H9 (cell line): Measurements from ENCODE around the gene NPB. TPM values are rescaled to one million over a fixed set of nuclear protein-coding genes. Genes with fewer than 3 reads are reported as not detected.

ENCODE experiments used
- DNase-seq: peaks from one replicate; pipeline ENCODE4 v3.0.0-alpha.2; 2017
- H2AFZ ChIP-seq: one replicate; pipeline ENCODE4 v1.6.1; 2013; ENCODE audit warnings: mild to moderate bottlenecking, low read length, control low read depth, moderate library complexity
- H2AK5ac ChIP-seq: 2 replicates; pipeline ENCODE4 v1.6.1; 2013; ENCODE audit warnings: low read length, control low read depth, mixed read lengths; ENCODE audit not compliant: insufficient read length
- H2BK120ac ChIP-seq: one replicate; pipeline ENCODE4 v1.6.1; 2013; ENCODE audit warnings: low read depth, mild to moderate bottlenecking, low read length, control low read depth, inconsistent platforms; ENCODE audit not compliant: poor library complexity, severe bottlenecking
- H2BK12ac ChIP-seq: 2 replicates; pipeline ENCODE4 v1.6.1; 2013; ENCODE audit warnings: low read length, control low read depth, mixed read lengths, low read depth; ENCODE audit not compliant: insufficient read length
- H2BK15ac ChIP-seq: 2 replicates; pipeline ENCODE4 v1.6.1; 2013; ENCODE audit warnings: low read depth, low read length, control low read depth
- H2BK20ac ChIP-seq: one replicate; pipeline ENCODE4 v1.6.1; 2013; ENCODE audit warnings: low read depth, mild to moderate bottlenecking, low read length, control low read depth, inconsistent platforms; ENCODE audit not compliant: poor library complexity, severe bottlenecking
- H2BK5ac ChIP-seq: 2 replicates; pipeline ENCODE4 v1.6.1; 2013; ENCODE audit warnings: low read length, control low read depth, mixed read lengths; ENCODE audit not compliant: insufficient read length
- H3K14ac ChIP-seq: 2 replicates; pipeline ENCODE4 v1.6.1; 2013; ENCODE audit warnings: low read length, control low read depth; ENCODE audit not compliant: insufficient read depth
- H3K18ac ChIP-seq: 2 replicates; pipeline ENCODE4 v1.6.1; 2013; ENCODE audit warnings: low read depth, mild to moderate bottlenecking, mixed read lengths, low read length, control low read depth; ENCODE audit not compliant: insufficient read length
- H3K23ac ChIP-seq: 2 replicates; pipeline ENCODE4 v1.6.1; 2013; ENCODE audit warnings: low read length, control low read depth, mixed read lengths, low read depth; ENCODE audit not compliant: insufficient read length
- H3K23me2 ChIP-seq: 2 replicates; pipeline ENCODE4 v1.6.1; 2013; ENCODE audit warnings: low read depth, mild to moderate bottlenecking, mixed read lengths, low read length, control low read depth; ENCODE audit not compliant: insufficient read length, poor library complexity, severe bottlenecking
- H3K27ac ChIP-seq: 2 replicates; pipeline ENCODE4 v1.5.1; 2013; ENCODE audit warnings: low read length, control low read depth, mixed read lengths, low read depth; ENCODE audit not compliant: insufficient read length
- H3K27me3 ChIP-seq: 2 replicates; pipeline ENCODE4 v1.6.1; 2013; ENCODE audit warnings: low read length, control low read depth, inconsistent platforms; ENCODE audit not compliant: insufficient read depth
- H3K4ac ChIP-seq: 2 replicates; pipeline ENCODE4 v1.6.1; 2013; ENCODE audit warnings: low read depth, mild to moderate bottlenecking, control low read depth, inconsistent platforms, low read length, moderate library complexity
- H3K4me1 ChIP-seq: 2 replicates; pipeline ENCODE4 v1.6.1; 2013; ENCODE audit warnings: low read length, control low read depth, inconsistent platforms; ENCODE audit not compliant: insufficient read depth
- H3K4me2 ChIP-seq: 2 replicates; pipeline ENCODE4 v1.6.1; 2013; ENCODE audit warnings: low read length, control low read depth, mixed read lengths; ENCODE audit not compliant: insufficient read length, insufficient read depth
- H3K56ac ChIP-seq: 2 replicates; pipeline ENCODE4 v1.6.1; 2013; ENCODE audit warnings: low read depth, mild to moderate bottlenecking, mixed read lengths, low read length, control low read depth; ENCODE audit not compliant: insufficient read length
- H3K79me1 ChIP-seq: 2 replicates; pipeline ENCODE4 v1.6.1; 2013; ENCODE audit warnings: low read depth, mild to moderate bottlenecking, moderate library complexity, low read length, control low read depth, inconsistent platforms; ENCODE audit not compliant: insufficient read depth, poor library complexity, severe bottlenecking
- H3K79me2 ChIP-seq: 2 replicates; pipeline ENCODE4 v1.6.1; 2013; ENCODE audit warnings: low read length, control low read depth, inconsistent platforms; ENCODE audit not compliant: insufficient read depth
- H3K9ac ChIP-seq: 2 replicates; pipeline ENCODE4 v1.6.1; 2013; ENCODE audit warnings: low read length, control low read depth, mixed read lengths; ENCODE audit not compliant: insufficient read length; ENCODE audit errors: extremely low read depth
- H3K9me3 ChIP-seq: one replicate; pipeline ENCODE4 v1.6.1; 2013; ENCODE audit warnings: low read depth, low read length, inconsistent platforms; ENCODE audit not compliant: control insufficient read depth
- H3T11ph ChIP-seq: one replicate; pipeline ENCODE4 v1.6.1; 2013; ENCODE audit warnings: mild to moderate bottlenecking, low read length, control low read depth, inconsistent platforms
- H4K20me1 ChIP-seq: one replicate; pipeline ENCODE4 v1.6.1; 2013; ENCODE audit not compliant: control insufficient read depth, insufficient read length, insufficient read depth
- H4K5ac ChIP-seq: 2 replicates; pipeline ENCODE4 v1.6.1; 2013; ENCODE audit warnings: low read depth, mild to moderate bottlenecking, mixed read lengths, low read length, control low read depth; ENCODE audit not compliant: insufficient read length
- H4K8ac ChIP-seq: replicated peaks from 2 replicates; pipeline ENCODE4 v1.6.1; 2013; ENCODE audit warnings: low read length, control low read depth, mixed read lengths, low read depth; ENCODE audit not compliant: insufficient read length
- H4K91ac ChIP-seq: 2 replicates; pipeline ENCODE4 v1.6.1; 2013; ENCODE audit warnings: low read depth, mild to moderate bottlenecking, moderate library complexity, mixed read lengths, low read length, control low read depth; ENCODE audit not compliant: insufficient read length
- H3K27ac Mint-ChIP-seq, 3 experiments: 2 replicates in 2 of 3; 3 replicates in 1 of 3; pipeline ENCODE4 v1.8.0; 2020 to 2021; ENCODE audit warnings: mixed read lengths in 3 of 3, mild to moderate bottlenecking in 1 of 3, moderate library complexity in 1 of 3
- H3K27me3 Mint-ChIP-seq: 2 replicates; pipeline ENCODE4 v1.8.0; 2021; ENCODE audit warnings: low read depth, mild to moderate bottlenecking, moderate library complexity, mixed read lengths
- H3K36me3 Mint-ChIP-seq, 3 experiments: 2 replicates in 2 of 3; 3 replicates in 1 of 3; pipeline ENCODE4 v1.8.0; 2020 to 2021; ENCODE audit warnings: low read depth in 3 of 3, mixed read lengths in 3 of 3; ENCODE audit not compliant: insufficient read depth in 1 of 3
- H3K4me1 Mint-ChIP-seq, 2 experiments: 2 replicates each; pipeline ENCODE4 v1.8.0; 2020; ENCODE audit warnings: mixed read lengths in 2 of 2
- H3K4me3 Mint-ChIP-seq, 2 experiments: 2 replicates in 1 of 2; 3 replicates in 1 of 2; pipeline ENCODE4 v1.8.0; 2020 to 2021; ENCODE audit warnings: mild to moderate bottlenecking in 2 of 2, mixed read lengths in 2 of 2, moderate library complexity in 1 of 2
- H3K9me3 Mint-ChIP-seq, 2 experiments: 2 replicates in 1 of 2; 3 replicates in 1 of 2; pipeline ENCODE4 v1.8.0; 2020; ENCODE audit warnings: mild to moderate bottlenecking in 2 of 2, mixed read lengths in 2 of 2, moderate library complexity in 1 of 2
- WGBS: extraction: QIAGEN DNeasy Blood & Tissue Kit; methylation state at CpG from one replicate; pipeline ENCODE4 v1.1.7; 2013; ENCODE audit warnings: missing lambda C conversion rate, low lambda C conversion rate, mixed read lengths; ENCODE audit not compliant: insufficient read length; ENCODE audit errors: extremely low coverage; 5-methylcytosine and 5-hydroxymethylcytosine counted together
- total RNA-seq: library from RNA; stranded (reverse); gene quantifications from 2 replicates; pipeline ENCODE4 v1.2.1, GENCODE V29; 2021
- TF ChIP-seq, protein P1 (sequence below): fragments of 200-600 bp; sonication (generic); conservative IDR thresholded peaks from 3 replicates; pipeline ENCODE4 v1.8.0; 2021; ENCODE audit warnings: antibody characterized with exemption, mild to moderate bottlenecking

The NPB gene
- total RNA-seq, 1 experiment from 2014 or later, result 2.1 TPM

DNA sequence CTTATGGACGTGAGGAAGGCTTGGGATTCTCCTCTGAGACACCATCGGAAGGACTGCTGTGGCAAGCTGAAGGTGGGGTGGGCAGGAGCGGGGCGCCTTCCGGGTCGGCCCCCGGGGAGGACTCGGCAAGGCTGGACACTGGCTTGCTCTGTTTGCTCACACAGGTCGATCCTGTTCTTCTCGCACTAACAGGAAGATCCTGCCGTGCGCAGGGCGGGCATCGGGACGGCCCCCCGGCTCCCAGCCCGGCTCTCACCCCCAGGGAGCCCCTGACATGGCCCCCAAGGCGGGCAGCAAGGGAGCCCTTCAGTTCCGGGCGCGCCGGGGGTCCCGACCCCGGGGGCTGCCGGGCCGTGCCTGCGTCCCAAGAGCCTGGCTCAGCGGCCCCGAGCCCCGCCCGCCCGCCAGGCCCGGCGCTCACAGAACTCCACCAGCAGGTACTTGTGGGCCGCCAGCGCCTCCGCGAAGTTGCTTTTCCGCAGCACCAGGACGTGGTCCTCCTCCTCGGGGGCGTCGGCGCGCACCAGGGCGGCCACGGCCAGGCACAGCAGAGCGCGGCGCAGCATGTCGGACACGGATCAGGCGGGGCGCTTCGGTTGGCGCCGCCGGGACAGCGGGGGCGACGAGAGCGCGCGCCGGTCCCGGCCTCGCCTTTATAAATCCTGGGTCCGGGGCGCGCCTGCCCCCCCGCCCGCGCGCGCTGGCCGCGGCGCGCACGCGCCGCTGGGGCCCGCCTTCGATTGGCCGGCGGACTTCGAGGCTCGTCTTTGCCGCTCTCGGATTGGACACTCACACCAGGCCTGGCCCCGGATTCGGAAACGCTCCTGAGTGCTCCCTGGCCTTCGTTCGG, 41.9 kb upstream of the NPB start, which contains the start of gene P4HB:
Gene P4HB, minus strand, starts transcription at position 630 of the 850 bp plus-strand sequence. Its CDS starts 64 bp downstream, at position 566.
- peaks cover 10% of the 10 kb centered on the region for H3K23me2 ChIP-seq
- no peak within 1 kb of the TSS for H2AFZ ChIP-seq
- Mint-ChIP-seq H3K27me3 (peaks cover 2% of the 10 kb centered on the region), H3K9me3 (peaks cover 0 to 3% of the 10 kb centered on the region in 2 experiments; a peak in 1 of 5 replicates), H3K27ac (peak within 1 kb of the TSS; percentile 96 to 98 (median 97)), H3K4me1 (peaks cover 9 to 20% of the 10 kb centered on the region in 2 experiments), H3K36me3 (peaks cover 20 to 56% (median 53%) of the 10 kb centered on the region in 3 experiments; a peak in 6 of 7 replicates), H3K4me3 (peak within 1 kb of the TSS; percentile 82 to 94)
- no peaks in the 10 kb centered on the region for H3K9me3 ChIP-seq
- H3T11ph ChIP-seq, result no peak within 1 kb of the TSS
- no peaks in the 10 kb centered on the region for H3K27me3 ChIP-seq
- peaks cover 3% of the 10 kb centered on the region; the same call in 1 of the 2 replicates for H3K4me1 ChIP-seq
- H4K91ac ChIP-seq, result no peak within 1 kb of the TSS
- H3K79me2 ChIP-seq, result peaks cover 20% of the 10 kb centered on the region; the same call in 1 of the 2 replicates
- TF ChIP-seq, protein P1, sequence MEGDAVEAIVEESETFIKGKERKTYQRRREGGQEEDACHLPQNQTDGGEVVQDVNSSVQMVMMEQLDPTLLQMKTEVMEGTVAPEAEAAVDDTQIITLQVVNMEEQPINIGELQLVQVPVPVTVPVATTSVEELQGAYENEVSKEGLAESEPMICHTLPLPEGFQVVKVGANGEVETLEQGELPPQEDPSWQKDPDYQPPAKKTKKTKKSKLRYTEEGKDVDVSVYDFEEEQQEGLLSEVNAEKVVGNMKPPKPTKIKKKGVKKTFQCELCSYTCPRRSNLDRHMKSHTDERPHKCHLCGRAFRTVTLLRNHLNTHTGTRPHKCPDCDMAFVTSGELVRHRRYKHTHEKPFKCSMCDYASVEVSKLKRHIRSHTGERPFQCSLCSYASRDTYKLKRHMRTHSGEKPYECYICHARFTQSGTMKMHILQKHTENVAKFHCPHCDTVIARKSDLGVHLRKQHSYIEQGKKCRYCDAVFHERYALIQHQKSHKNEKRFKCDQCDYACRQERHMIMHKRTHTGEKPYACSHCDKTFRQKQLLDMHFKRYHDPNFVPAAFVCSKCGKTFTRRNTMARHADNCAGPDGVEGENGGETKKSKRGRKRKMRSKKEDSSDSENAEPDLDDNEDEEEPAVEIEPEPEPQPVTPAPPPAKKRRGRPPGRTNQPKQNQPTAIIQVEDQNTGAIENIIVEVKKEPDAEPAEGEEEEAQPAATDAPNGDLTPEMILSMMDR, result no peak
- H3K27ac ChIP-seq, result no peak within 1 kb of the TSS
- no peak within 1 kb of the TSS for H3K4ac ChIP-seq
- H3K9ac ChIP-seq, result peak within 1 kb of the TSS; percentile 92
- H4K5ac ChIP-seq, result no peak within 1 kb of the TSS
- H4K20me1 ChIP-seq, result peaks cover 2% of the 10 kb centered on the region
- H2BK15ac ChIP-seq, result no peak within 1 kb of the TSS
- peak within 1 kb of the TSS; percentile 33 for H2BK5ac ChIP-seq
- no peak for DNase-seq
- no peak within 1 kb of the TSS for H2BK120ac ChIP-seq
- H3K79me1 ChIP-seq, result peaks cover 14% of the 10 kb centered on the region
- peak within 1 kb of the TSS; percentile 84 for H3K18ac ChIP-seq
- H3K56ac ChIP-seq, result no peak within 1 kb of the TSS
- peak within 1 kb of the TSS; percentile 90 for H3K4me2 ChIP-seq
- no peak within 1 kb of the TSS for H2AK5ac ChIP-seq
- no peak within 1 kb of the TSS for H2BK20ac ChIP-seq
- H2BK12ac ChIP-seq, result no peak within 1 kb of the TSS
- no CpG with 5 or more reads among the region's 95 CpGs for WGBS
- H4K8ac ChIP-seq, result no peak within 1 kb of the TSS
- peak within 1 kb of the TSS; percentile 94 for H3K14ac ChIP-seq
- H3K23ac ChIP-seq, result no peak within 1 kb of the TSS
